Skin of body (tissue), 2 donors: ENCODE measurements around the gene PROS1. TPM values are rescaled to one million over a fixed set of nuclear protein-coding genes. Genes with fewer than 3 reads are reported as not detected.

ENCODE experiments used
- DNase-seq: peaks from one replicate; lab custom pipeline; 2025; lab: John Stamatoyannopoulos, UW
- total RNA-seq: library from RNA; depleted of rRNA; stranded (reverse); fragments of >200 nt; gene quantifications from one replicate; pipeline ENCODE4 v1.2.3, GENCODE V29; 2014

The PROS1 gene
- 27.0 TPM for total RNA-seq

GRCh38 chr3:93973131-93974126, at the start of gene PROS1:
PROS1 (minus strand) TSS chr3:93973896; CDS start chr3:93973749, 147 bp downstream.
- peak; percentile 85 for DNase-seq

- DNase-seq, result no peak
Observed at GRCh38 chr3:94020293-94020692, 46.6 kb upstream of the PROS1 start.

GRCh38 chr3:94019659-94020058, 46.0 kb upstream of the PROS1 start:
- no peak for DNase-seq

- no peak for DNase-seq
Observed at GRCh38 chr3:94015025-94015424, 41.3 kb upstream of the PROS1 start.

GRCh38 chr3:94012185-94012584, 38.5 kb upstream of the PROS1 start:
- DNase-seq, result no peak

DNA sequence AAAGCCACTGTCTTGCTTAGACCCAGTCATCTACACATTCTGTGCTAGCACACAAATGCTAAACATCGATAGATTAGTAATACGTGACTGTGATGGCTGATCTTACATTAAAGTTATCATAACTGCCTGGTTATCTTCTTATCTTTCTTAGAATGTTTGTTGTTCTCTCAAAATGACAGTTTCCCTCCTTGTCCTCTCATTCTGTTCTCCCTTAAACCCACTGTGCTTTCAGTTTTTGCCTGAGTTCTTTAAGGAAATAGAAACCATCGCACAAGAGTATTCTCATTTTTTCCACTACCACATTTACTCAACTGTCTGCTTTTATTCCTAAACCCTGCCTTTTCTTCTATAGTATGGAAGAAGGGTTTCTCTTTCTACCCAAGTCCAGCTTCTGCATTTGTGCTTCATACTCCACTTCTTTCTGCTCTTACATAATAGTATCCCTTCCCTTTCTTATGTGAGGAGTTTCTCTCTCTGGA, 37.6 kb upstream of the PROS1 start:
- DNase-seq, result no peak

DNA sequence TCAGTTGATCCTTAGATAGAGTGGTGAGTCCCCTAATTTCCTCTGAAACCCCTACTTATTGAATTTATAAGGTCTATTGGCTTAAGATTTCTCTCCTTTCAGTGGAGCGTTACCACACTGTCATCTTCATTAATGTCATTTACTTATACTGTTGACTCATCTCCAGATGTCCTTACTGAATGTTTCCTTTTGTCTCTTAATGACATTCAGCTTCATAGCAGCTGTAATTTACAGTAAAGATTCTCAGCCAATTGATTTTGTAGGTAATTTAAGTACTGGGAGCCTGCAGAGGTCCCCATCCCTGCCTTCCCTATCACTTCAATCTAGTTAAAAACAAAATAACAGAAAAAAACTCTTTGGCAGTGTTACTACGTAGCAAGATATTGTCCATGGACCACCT, 35.9 kb upstream of the PROS1 start:
- no peak for DNase-seq

- DNase-seq, result no peak
Observed at GRCh38 chr3:94008253-94008652, 34.6 kb upstream of the PROS1 start.

GRCh38 chr3:94004301-94004910, 30.7 kb upstream of the PROS1 start:
- DNase-seq, result peak; percentile 63

DNA sequence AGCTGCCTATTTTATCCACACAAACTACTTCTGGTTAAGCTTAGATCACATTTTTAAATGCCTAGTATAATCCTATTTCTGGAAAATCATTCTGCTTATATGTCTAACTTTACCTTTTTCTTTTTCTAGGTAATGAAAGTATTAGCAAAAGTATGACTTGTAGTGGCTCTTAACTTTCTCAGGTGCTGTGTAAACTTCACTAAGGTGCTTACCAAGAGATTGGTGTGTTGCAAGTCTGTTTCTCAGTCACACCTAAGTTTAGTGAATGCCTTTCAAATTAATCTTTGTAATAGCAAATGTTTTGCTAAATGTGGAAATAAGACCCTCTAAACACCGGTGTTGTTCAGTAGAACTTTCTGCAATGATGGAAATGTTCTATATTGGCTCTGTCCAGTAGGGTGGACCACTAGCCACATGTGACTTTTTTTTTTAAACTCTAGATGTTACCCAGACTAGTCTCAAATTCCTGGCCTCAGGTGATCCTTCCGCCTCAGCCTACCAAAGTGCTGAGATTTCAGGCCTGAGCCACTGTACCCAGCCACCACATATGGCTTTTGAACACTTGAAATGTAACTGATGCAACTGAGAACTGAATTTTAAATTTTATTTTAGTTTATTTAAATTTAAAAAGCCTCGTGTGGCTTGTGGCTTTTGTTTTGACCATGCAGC, 28.3 kb upstream of the PROS1 start:
- no peak for DNase-seq

GRCh38 chr3:94001191-94001590, 27.5 kb upstream of the PROS1 start:
- DNase-seq, result no peak

DNA sequence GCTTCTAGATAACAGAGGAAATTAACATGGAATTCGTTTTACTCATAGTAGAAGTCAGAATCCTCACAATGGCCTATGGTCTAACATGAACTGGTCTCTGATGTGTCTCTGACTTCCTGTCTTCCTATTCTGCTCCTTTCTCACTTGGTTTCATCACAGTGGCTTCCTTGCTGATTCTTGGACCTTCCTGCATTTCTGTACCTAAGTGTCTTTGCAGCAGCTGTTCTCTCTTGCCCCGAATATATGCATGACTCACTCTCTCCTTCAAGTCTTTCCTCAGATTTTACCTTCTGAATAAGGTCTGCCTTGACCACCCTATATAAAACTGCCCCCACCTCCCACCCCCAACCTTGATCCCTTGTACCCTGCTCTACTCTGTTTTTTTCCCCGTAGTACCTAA, 20.4 kb upstream of the PROS1 start:
- DNase-seq, result no peak

GRCh38 chr3:93992207-93992606, 18.5 kb upstream of the PROS1 start:
- no peak for DNase-seq

- DNase-seq, result no peak
Observed at GRCh38 chr3:93991631-93992030, 17.9 kb upstream of the PROS1 start.

- no peak for DNase-seq
Observed at GRCh38 chr3:93989241-93989640, 15.5 kb upstream of the PROS1 start.

DNA sequence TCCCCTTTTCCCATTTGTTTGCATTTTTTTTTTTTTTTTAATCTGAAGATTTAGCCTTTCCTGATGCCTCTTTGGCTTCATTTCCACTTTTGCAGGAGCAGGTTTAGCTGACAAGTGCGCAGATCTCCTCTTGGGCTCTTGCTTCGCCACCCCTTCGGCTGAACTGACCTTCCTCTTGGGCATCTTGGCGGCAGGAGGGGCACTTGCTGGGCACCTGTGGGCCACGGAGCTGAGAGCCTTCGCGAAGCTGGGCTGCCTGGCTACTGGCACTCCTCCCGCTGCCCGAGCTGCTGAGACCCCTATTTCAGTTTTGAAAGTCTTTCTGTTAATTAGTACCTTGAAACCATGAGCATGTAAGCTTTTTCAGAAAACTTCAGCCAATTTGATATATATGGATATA, 15.1 kb upstream of the PROS1 start:
- no peak for DNase-seq

- no peak for DNase-seq
Observed at GRCh38 chr3:93988283-93988682, 14.6 kb upstream of the PROS1 start.

GRCh38 chr3:93984618-93985017, 10.9 kb upstream of the PROS1 start:
- DNase-seq, result no peak

DNA sequence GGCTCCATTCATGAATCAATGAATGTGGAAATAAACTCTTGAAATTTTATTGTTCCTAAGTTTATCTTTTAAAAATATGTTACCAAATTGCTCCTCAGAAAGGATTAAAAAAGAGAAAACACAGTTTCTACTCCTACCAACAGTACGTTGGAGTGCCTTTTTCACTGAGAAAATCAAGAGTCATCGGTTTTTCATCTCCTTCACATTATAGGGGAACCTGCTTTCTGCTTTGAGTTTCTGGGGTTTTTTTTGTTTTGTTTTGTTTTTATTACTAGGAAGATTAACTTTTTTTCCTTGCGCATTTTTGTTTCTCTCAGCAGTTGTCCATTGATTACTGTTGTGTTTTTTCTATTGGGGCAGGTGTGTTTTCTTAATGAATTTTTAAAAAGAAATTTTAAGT, 9.7 kb upstream of the PROS1 start:
- DNase-seq, result no peak

DNA sequence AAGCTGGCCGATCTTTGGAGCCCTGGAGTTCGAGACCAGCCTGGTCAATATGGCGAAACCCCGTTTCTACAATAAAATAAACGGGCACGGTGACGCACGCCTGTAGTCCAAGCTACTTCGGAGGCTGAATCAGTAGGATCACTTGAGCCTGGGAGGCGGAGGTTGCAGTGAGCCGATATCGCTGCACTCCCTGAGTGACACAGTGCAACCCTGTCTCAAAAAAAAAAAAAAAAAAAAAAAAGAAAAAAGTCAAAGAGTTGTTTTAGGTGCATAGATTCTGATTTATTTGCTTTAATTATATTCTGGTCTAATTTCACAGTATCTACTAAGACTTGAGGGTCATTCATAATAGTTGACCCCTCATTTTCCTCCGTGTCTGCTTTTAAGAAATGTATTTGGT, 8.0 kb upstream of the PROS1 start:
- DNase-seq, result no peak

DNA sequence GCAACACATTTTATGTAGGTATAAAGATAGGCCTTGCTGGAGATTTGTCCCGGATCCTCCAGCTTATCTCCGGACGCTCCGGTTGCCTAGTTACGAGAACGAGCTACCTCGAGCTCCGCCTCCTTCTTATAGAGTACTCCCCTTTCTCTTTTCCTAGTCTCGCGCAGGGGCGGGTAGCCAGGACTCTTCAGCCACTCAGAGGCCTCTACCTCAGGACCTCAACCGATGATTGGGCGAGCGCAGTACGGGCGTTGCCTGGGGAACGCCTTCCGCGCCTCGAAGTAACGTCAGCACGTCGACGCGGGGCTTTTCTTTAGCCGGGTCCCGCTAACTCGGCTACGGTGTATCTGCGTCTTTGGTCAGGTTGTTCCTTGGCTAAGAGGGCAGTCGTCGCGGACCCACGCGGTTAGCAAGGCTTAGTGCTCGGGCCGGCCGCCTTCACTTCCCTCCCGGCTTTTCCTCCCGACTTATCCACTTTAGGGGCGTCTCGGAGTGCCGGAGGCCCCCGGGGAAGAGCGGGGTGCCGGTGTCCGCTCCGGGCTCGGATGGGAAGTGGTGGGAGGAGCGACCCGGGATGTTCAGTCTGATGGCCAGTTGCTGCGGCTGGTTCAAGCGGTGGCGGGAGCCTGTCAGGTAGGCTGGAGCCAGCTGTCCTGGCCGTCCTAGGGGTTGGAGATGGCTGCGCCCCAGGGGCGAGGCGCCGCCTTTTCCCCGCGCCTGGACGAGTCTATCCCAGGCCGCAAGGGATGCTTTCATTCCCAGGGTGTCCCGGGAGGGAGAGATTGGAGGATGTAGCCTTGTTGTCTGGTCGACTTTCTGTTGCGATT, 6.4 kb upstream of the PROS1 start, which contains the start of gene ARL13B:
TSS of gene ARL13B (plus strand) at position 306 of the 827 bp plus-strand sequence. CDS start at position 575, 269 bp downstream.
- peak; percentile 99 for DNase-seq
